ENCODE measurements around the gene DPM2.

Gene DPM2

GRCh38 chr9:127895811-127896210 lies 41.8 kb downstream of the DPM2 start:
- DNase-seq = no peak

GRCh38 chr9:127893392-127893791 lies 44.3 kb downstream of the DPM2 start:
- no peak for DNase-seq

GRCh38 chr9:127892831-127893230 lies 44.8 kb downstream of the DPM2 start:
- DNase-seq = no peak

GRCh38 chr9:127890053-127890452 lies 47.6 kb downstream of the DPM2 start:
- DNase-seq = no peak

- no peak for DNase-seq
These were observed 49.9 kb downstream of the DPM2 start for GRCh38 chr9:127887792-127888191.

GRCh38 chr9:127886401-127886972 lies 51.2 kb downstream of the DPM2 start:
- no peak for DNase-seq

- no peak for DNase-seq
These were observed 52.0 kb downstream of the DPM2 start for GRCh38 chr9:127885508-127886281.

Measured in stimulated activated CD4-positive, alpha-beta T cell treated with anti-CD3 and anti-CD28 coated beads, Interleukin-4, amount 100 ng/mL, for 4 hours (primary cell).